GM23338 (cell line): ENCODE measurements around the gene RIOX2. TPM values are rescaled to one million over a fixed set of nuclear protein-coding genes. Genes with fewer than 3 reads are reported as not detected.

ENCODE experiments used
- ATAC-seq: fragments of 200-7000 bp; cut with Tn5 transposase; 3 replicates; pipeline ENCODE4 v1.9.1; 2020
- DNase-seq: peaks from one replicate; pipeline ENCODE4 v3.0.0-alpha.2; 2015; ENCODE audit warnings: low spot score
- H2AFZ ChIP-seq: fragments of 200-600 bp; sonication (generic); 2 replicates; pipeline ENCODE4 v1.8.0; 2016; ENCODE audit warnings: antibody characterized with exemption, mild to moderate bottlenecking, moderate library complexity
- H3F3A ChIP-seq: fragments of 200-600 bp; sonication (generic); replicated peaks from 2 replicates; pipeline ENCODE4 v1.8.0; 2017; ENCODE audit warnings: antibody characterized with exemption, mixed run types, low read depth
- H3K27ac ChIP-seq: fragments of 200-600 bp; sonication (generic); 2 replicates; pipeline ENCODE4 v1.6.1; 2016; ENCODE audit warnings: low read depth
- H3K27me3 ChIP-seq: fragments of 200-600 bp; sonication (generic); 2 replicates; pipeline ENCODE4 v1.8.0; 2016; ENCODE audit warnings: mild to moderate bottlenecking, mixed run types, moderate library complexity; ENCODE audit not compliant: insufficient read depth
- H3K36me3 ChIP-seq: fragments of 200-600 bp; sonication (generic); 2 replicates; pipeline ENCODE4 v1.8.0; 2016; ENCODE audit warnings: mild to moderate bottlenecking; ENCODE audit not compliant: insufficient read depth
- H3K4me1 ChIP-seq: fragments of 200-600 bp; sonication (generic); 2 replicates; pipeline ENCODE4 v1.8.0; 2016; ENCODE audit warnings: mild to moderate bottlenecking, moderate library complexity; ENCODE audit not compliant: insufficient read depth
- H3K4me2 ChIP-seq: fragments of 200-600 bp; sonication (generic); 2 replicates; pipeline ENCODE4 v1.7.1; 2017; ENCODE audit warnings: mixed run types
- H3K4me3 ChIP-seq: fragments of 200-600 bp; sonication (generic); 2 replicates; pipeline ENCODE4 v1.6.1; 2016; ENCODE audit warnings: mixed run types
- H3K79me2 ChIP-seq: fragments of 200-600 bp; sonication (generic); replicated peaks from 2 replicates; pipeline ENCODE4 v1.8.0; 2017; ENCODE audit warnings: mild to moderate bottlenecking; ENCODE audit not compliant: insufficient read depth
- H3K9me2 ChIP-seq: fragments of 200-600 bp; sonication (generic); 2 replicates; pipeline ENCODE4 v1.8.0; 2017; ENCODE audit not compliant: insufficient read depth
- H4K20me1 ChIP-seq: fragments of 200-600 bp; sonication (generic); replicated peaks from 2 replicates; pipeline ENCODE4 v1.8.0; 2017; ENCODE audit warnings: mild to moderate bottlenecking; ENCODE audit not compliant: insufficient read depth
- H3K27ac Mint-ChIP-seq: 2 replicates; pipeline ENCODE4 v1.8.0; 2020; ENCODE audit warnings: inconsistent platforms, mild to moderate bottlenecking, moderate library complexity, mixed read lengths
- H3K27me3 Mint-ChIP-seq: 3 replicates; pipeline ENCODE4 v1.8.0; 2022; ENCODE audit warnings: low read depth, mild to moderate bottlenecking, moderate library complexity, mixed read lengths, inconsistent platforms; ENCODE audit not compliant: insufficient read depth, poor library complexity
- H3K36me3 Mint-ChIP-seq: 3 replicates; pipeline ENCODE4 v1.8.0; 2021; ENCODE audit warnings: low read depth, mild to moderate bottlenecking, inconsistent platforms, moderate library complexity, mixed read lengths
- H3K4me1 Mint-ChIP-seq: 3 replicates; pipeline ENCODE4 v1.8.0; 2020; ENCODE audit warnings: mild to moderate bottlenecking, inconsistent platforms, mixed read lengths
- H3K4me3 Mint-ChIP-seq: 3 replicates; pipeline ENCODE4 v1.8.0; 2021; ENCODE audit warnings: moderate library complexity, mild to moderate bottlenecking, inconsistent platforms, mixed read lengths
- H3K9me3 Mint-ChIP-seq: 3 replicates; pipeline ENCODE4 v1.8.0; 2020; ENCODE audit warnings: moderate library complexity, mild to moderate bottlenecking, inconsistent platforms, mixed read lengths
- CREB1 ChIP-seq: fragments of 250-450 bp; sonication (Bioruptor Pico); IDR thresholded peaks from 2 replicates; pipeline ENCODE4 v1.5.0; 2020; ENCODE audit warnings: low read depth, mild to moderate bottlenecking, moderate library complexity
- EZH2 ChIP-seq: fragments of 200-600 bp; sonication (generic); IDR thresholded peaks from one replicate; pipeline ENCODE4 v1.8.0; 2017; ENCODE audit warnings: antibody characterized with exemption, mild to moderate bottlenecking, low read depth; ENCODE audit not compliant: unreplicated experiment
- EZH2phosphoT487 ChIP-seq: fragments of 200-600 bp; sonication (generic); IDR thresholded peaks from one replicate; pipeline ENCODE4 v1.8.1; 2018; ENCODE audit warnings: antibody characterized with exemption; ENCODE audit not compliant: unreplicated experiment
- JUNB ChIP-seq: IDR thresholded peaks from one replicate; pipeline ENCODE4 v1.6.1; 2016; ENCODE audit warnings: antibody characterized with exemption; ENCODE audit not compliant: unreplicated experiment
- NANOG ChIP-seq: IDR thresholded peaks from 2 replicates; pipeline ENCODE4 v1.6.1; 2016; ENCODE audit warnings: antibody characterized with exemption, borderline replicate concordance
- POLR2AphosphoS5 ChIP-seq: IDR thresholded peaks from 2 replicates; pipeline ENCODE4 v1.6.1; 2016; ENCODE audit warnings: antibody characterized with exemption, low read depth
- STAT1 ChIP-seq: IDR thresholded peaks from one replicate; pipeline ENCODE4 v1.6.1; 2016; ENCODE audit warnings: antibody characterized with exemption; ENCODE audit not compliant: unreplicated experiment
- ZNF114 ChIP-seq: fragments of 250-450 bp; sonication (Bioruptor Pico); IDR thresholded peaks from 2 replicates; pipeline ENCODE4 v1.5.0; 2020; ENCODE audit warnings: mild to moderate bottlenecking, moderate library complexity
- ZNF331 ChIP-seq: fragments of 250-450 bp; sonication (Bioruptor Pico); IDR thresholded peaks from 2 replicates; pipeline ENCODE4 v1.5.0; 2020; ENCODE audit warnings: low read depth, mild to moderate bottlenecking, moderate library complexity
- polyA plus RNA-seq: library from polyadenylated mRNA; unstranded; fragments of >200 nt; fragmentation: Nextera tagmentation; extraction: Ambion mirVana; gene quantifications from 2 replicates; pipeline ENCODE4 v1.2.1, GENCODE V29; 2016
- total RNA-seq: library from RNA; depleted of rRNA; stranded (reverse); fragments of >200 nt; shearing (Covaris generic); gene quantifications from 2 replicates; pipeline ENCODE4 v1.2.3, GENCODE V29; 2014
- TF ChIP-seq, protein P1 (sequence below), 2 experiments: fragments of 200-600 bp in 1 of 2; sonication (generic) in 1 of 2; conservative IDR thresholded peaks; 2 replicates each; pipeline versions ENCODE4 v1.5.1 to v1.6.1; 2016 to 2017; ENCODE audit warnings: antibody characterized with exemption in 2 of 2, low read depth in 2 of 2, mild to moderate bottlenecking in 2 of 2, moderate library complexity in 1 of 2

Gene RIOX2
- total and polyA plus RNA-seq, 2 experiments from 2014 or later: 9.0 to 10.7 TPM

DNA sequence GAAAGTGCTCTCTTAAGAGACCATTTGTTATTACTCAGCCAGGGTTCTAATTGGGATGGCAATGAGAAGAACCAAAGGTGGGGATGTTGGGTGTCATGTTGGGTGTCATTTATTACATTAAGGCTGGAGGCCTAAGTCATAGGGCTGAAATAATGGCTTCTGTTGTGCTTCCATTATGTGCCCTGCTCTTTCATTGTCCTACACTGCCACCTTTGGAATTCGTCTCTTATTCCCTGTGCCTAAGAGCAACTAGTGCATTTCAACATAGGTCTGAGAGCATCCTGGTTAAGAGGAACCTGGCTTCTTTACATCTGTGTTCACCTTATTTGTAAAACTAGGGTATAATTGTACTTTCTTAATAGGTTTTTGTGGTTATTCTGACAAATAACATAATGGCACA, 32.2 kb downstream of the RIOX2 start:
- Histone ChIP-seq H3F3A (no peaks in the 10 kb centered on the region), H3K79me2 (no peaks in the 10 kb centered on the region), H4K20me1 (no peaks in the 10 kb centered on the region), H3K9me2 (no peaks in the 10 kb centered on the region), H3K4me2 (no peak overlapping the region), H3K27me3 (no peaks in the 10 kb centered on the region), H3K36me3 (peaks cover 5% of the 10 kb centered on the region; the same call in 1 of the 2 replicates), H3K4me3 (no peak overlapping the region), H3K27ac (no peak overlapping the region), H2AFZ (no peak overlapping the region), H3K4me1 (no peaks in the 10 kb centered on the region)
- no peak overlapping the region for H3K27ac Mint-ChIP-seq
- ATAC-seq (peak; percentile 74), DNase-seq (peak; percentile 45)
- H3K9me3 Mint-ChIP-seq: no peaks in the 10 kb centered on the region; the same call in 2 of the 3 replicates
- no peaks in the 10 kb centered on the region for H3K27me3 Mint-ChIP-seq
- H3K4me3 Mint-ChIP-seq: no peak overlapping the region
- TF ChIP-seq, protein P1, sequence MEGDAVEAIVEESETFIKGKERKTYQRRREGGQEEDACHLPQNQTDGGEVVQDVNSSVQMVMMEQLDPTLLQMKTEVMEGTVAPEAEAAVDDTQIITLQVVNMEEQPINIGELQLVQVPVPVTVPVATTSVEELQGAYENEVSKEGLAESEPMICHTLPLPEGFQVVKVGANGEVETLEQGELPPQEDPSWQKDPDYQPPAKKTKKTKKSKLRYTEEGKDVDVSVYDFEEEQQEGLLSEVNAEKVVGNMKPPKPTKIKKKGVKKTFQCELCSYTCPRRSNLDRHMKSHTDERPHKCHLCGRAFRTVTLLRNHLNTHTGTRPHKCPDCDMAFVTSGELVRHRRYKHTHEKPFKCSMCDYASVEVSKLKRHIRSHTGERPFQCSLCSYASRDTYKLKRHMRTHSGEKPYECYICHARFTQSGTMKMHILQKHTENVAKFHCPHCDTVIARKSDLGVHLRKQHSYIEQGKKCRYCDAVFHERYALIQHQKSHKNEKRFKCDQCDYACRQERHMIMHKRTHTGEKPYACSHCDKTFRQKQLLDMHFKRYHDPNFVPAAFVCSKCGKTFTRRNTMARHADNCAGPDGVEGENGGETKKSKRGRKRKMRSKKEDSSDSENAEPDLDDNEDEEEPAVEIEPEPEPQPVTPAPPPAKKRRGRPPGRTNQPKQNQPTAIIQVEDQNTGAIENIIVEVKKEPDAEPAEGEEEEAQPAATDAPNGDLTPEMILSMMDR (conservative IDR thresholded peaks at IDR 0.05; ENCODE audit: low read depth in 2 of 2): peak; percentile 45 to 70
- TF ChIP-seq ZNF331: no peak
- no peaks in the 10 kb centered on the region for H3K4me1 Mint-ChIP-seq
- H3K36me3 Mint-ChIP-seq: peaks cover 11% of the 10 kb centered on the region; the same call in 2 of the 3 replicates

DNA sequence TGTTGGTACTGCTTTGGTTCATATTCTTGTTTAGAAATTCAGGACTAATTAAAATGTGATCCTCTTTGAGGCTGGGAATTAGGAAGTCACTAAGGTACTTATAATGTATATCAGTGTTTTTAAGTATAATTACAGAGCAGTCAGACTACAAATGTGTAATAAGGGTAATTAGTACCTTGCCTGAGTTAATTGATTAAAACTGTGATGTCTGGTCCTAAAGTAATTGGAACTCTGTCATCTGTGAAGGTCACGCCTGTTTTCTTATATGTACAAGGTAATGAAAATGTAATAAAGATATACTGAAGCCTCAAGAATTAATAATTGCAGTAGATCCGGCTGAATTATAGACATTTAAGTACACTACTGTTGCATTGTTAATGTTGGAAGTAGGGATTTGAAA, 32.8 kb downstream of the RIOX2 start:
- Histone ChIP-seq H3K4me1 (no peaks in the 10 kb centered on the region), H3F3A (no peaks in the 10 kb centered on the region), H4K20me1 (no peaks in the 10 kb centered on the region), H3K79me2 (no peaks in the 10 kb centered on the region), H3K27me3 (no peaks in the 10 kb centered on the region), H3K4me3 (no peak overlapping the region), H3K4me2 (no peak overlapping the region), H2AFZ (no peak overlapping the region), H3K27ac (no peak overlapping the region), H3K9me2 (no peaks in the 10 kb centered on the region), H3K36me3 (peaks cover 5% of the 10 kb centered on the region; the same call in 1 of the 2 replicates)
- TF ChIP-seq NANOG (no peak), EZH2phosphoT487 (no peak)
- H3K27me3 Mint-ChIP-seq: no peaks in the 10 kb centered on the region
- peaks cover 11% of the 10 kb centered on the region; the same call in 2 of the 3 replicates for H3K36me3 Mint-ChIP-seq
- DNase-seq: no peak
- H3K4me3 Mint-ChIP-seq: no peak overlapping the region
- no peak overlapping the region for H3K27ac Mint-ChIP-seq
- ATAC-seq: no peak
- H3K9me3 Mint-ChIP-seq: no peaks in the 10 kb centered on the region; the same call in 2 of the 3 replicates
- no peaks in the 10 kb centered on the region for H3K4me1 Mint-ChIP-seq

DNA sequence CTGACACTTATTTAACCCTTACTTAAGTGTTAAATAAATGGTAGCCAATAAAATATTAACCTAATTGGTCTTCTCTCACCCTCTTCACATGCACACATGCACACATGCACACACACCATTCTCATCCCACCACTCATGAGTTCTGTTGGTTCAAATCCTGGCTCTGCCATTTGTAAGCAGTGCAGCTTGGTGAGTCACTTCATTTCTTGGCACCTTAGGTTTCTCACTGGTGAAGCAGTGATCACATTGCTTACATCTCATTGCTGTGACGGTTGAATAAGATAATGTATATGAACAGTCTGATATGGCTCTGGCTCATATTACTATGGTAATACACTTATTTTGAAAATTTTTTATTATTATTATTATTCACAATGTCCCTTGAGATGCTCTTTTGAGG, 33.8 kb downstream of the RIOX2 start:
- H4K20me1 ChIP-seq: no peaks in the 10 kb centered on the region
- Mint-ChIP-seq H3K9me3 (no peaks in the 10 kb centered on the region; the same call in 2 of the 3 replicates), H3K27me3 (no peaks in the 10 kb centered on the region), H3K36me3 (peaks cover 6% of the 10 kb centered on the region; the same call in 2 of the 3 replicates), H3K4me1 (no peaks in the 10 kb centered on the region), H3K27ac (no peak overlapping the region), H3K4me3 (no peak overlapping the region)
- H3K27ac ChIP-seq: no peak overlapping the region
- no peaks in the 10 kb centered on the region for H3K27me3 ChIP-seq
- H3K4me3 ChIP-seq: no peak overlapping the region
- H3K9me2 ChIP-seq: no peaks in the 10 kb centered on the region
- no peaks in the 10 kb centered on the region for H3K4me1 ChIP-seq
- ATAC-seq: no peak
- no peak overlapping the region for H2AFZ ChIP-seq
- H3K36me3 ChIP-seq: peaks cover 5% of the 10 kb centered on the region; the same call in 1 of the 2 replicates
- H3F3A ChIP-seq: no peaks in the 10 kb centered on the region
- no peak overlapping the region for H3K4me2 ChIP-seq
- no peaks in the 10 kb centered on the region for H3K79me2 ChIP-seq
- no peak for DNase-seq
- TF ChIP-seq POLR2AphosphoS5 (no peak), STAT1 (no peak), ZNF114 (CRISPR knock-in tag) (no peak), ZNF331 (no peak), CREB1 (no peak), EZH2 (no peak), JUNB (no peak)
